HG02943 (cell line): Measurements from ENCODE around the gene NCR1.
"Not testable (repeated sequence)": the region's sequence is repeated elsewhere in the genome, so short reads cannot be mapped to it uniquely, and the experiment has no call there.

ENCODE experiments used
- ATAC-seq: cut with Tn5 transposase; IDR thresholded peaks from one replicate; pipeline ENCODE4 v1.9.1; 2021; ENCODE audit warnings: mild to moderate bottlenecking, low read depth, moderate library complexity; ENCODE audit not compliant: unreplicated experiment

The NCR1 gene

GRCh38 chr19:54905421-54905802 is 536 bp upstream of the NCR1 start:
- no peak for ATAC-seq

DNA sequence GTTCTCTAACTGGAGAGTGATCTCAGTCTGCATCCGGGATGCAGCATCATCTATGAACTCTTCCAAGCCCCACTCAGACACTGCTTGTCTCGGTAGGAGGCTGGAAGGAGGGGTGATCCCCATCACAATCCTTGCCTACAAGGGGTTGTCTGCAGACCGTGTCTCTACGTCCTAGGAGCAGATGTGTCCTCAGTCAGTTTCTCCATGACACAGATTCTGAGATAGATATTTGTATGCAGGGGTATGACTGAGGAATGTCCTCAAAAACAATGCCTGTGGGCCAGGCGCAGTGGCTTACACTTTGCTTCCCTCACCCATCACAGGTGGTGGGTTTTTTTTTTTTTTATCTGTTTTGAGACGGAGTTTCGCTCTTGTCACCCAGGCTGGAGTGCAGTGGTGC is 871 bp downstream of the NCR1 start:
- ATAC-seq, result no peak

GRCh38 chr19:54907899-54908298 is 2.0 kb downstream of the NCR1 start:
- not testable (repeated sequence) for ATAC-seq

- no peak for ATAC-seq
Observed at GRCh38 chr19:54916822-54917221, 10.9 kb downstream of the NCR1 start.

- no peak for ATAC-seq
Observed at GRCh38 chr19:54918499-54918898, 12.6 kb downstream of the NCR1 start.

GRCh38 chr19:54919646-54920563 is 14.0 kb downstream of the NCR1 start:
- not testable (repeated sequence) for ATAC-seq

DNA sequence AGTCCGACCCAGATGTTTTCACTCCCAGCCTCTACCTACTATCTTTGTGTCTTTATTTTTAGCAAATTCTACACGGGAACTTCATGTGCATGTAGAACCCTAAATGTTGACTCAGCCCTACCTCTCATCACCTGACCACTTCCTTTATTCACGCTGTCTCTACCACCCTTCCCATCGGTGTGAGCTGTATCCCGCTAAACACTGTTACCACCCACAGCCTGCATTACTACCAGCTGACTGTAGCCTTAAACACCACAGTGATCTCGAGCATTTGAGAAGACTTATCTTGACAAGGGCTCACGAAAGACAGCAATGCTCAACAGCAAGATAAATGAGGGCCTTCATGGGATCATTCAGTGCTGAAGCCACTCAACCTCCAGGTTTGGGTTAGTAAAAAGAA is 15.1 kb downstream of the NCR1 start:
- ATAC-seq, result no peak

DNA sequence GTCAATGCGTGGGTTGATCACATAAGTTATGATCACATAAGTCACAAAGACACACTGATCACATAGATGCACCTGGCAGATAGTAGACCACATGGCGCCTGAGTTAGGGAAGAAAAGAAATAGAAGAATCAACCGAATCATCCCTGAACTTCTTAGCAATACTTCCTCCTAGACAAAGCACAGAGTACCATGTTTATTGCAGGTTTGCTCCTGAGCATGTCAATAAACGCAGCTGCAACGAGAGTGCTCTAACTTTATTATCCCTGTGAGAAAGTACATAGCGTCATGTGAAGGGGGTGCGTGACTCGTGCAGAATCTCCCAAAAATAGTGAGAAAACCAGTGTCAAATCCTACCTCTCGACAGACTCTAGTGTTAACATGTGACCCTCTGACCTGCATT is 17.3 kb downstream of the NCR1 start:
- no peak for ATAC-seq

DNA sequence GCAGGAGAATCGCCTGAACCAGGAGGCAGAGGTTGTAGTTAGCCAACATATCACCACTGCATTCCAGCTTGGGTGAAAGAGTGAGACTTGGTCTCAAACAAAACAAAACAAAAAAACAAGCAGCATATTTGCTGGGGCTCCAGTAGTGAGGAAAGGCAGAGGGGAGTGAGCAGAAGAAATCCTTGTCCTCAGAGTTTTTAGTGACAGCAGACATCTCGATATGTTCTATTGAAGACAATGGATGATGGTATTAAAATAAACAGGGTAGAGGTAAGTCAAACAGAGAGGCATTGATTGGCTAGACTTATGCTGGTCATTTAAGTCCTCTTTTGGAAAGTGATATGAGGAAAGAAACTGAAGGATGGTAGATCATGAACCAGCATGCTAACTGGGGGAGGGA is 22.4 kb downstream of the NCR1 start:
- no peak for ATAC-seq

GRCh38 chr19:54937926-54938325 is 32.0 kb downstream of the NCR1 start:
- no peak for ATAC-seq

DNA sequence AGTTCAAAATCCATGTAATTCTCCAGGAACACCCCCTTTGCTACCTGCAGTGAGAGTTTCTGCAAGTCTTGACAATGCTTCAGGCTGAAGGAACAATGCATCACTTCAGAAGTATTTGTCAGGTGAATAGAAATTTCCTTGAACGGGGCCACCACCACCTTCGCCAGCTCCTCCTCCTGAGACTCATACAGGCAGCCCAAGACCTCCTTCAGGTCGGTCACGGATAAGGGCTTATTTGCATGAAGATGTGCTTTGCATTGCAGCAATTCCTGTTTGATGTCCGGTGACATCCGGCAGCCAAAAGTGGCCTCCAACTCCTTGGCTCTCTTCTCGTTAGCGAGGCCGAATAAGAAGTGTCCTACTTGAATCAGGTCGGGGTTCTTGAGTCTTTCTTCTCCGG is 33.0 kb downstream of the NCR1 start:
- ATAC-seq, result no peak

- ATAC-seq, result not testable (repeated sequence)
Observed at GRCh38 chr19:54939538-54939937, 33.6 kb downstream of the NCR1 start.

DNA sequence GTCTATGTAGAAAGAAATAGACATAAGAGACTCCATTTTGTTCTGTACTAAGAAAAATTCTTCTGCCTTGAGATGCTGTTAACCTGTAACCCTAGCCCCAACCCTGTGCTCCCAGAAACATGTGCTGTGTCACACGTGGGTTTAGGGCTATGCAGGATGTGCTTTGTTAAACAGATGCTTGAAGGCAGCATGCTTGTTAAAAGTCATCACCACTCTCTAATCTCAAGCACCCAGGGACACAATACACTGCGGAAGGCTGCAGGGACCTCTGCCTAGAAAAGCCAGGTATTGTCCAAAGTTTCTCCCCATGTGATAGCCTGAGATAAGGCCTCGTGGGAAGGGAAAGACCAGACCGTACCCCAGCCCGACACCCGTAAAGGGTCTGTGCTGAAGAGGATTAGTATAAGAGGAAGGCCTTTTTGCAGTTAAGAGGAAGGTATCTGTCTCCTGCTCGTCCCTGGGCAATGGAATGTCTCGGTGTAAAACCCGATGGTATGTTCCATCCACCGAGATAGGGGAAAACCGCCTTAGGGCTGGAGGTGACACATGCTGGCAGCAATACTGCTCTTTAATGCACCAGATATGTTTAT is 37.9 kb downstream of the NCR1 start:
- not testable (repeated sequence) for ATAC-seq

- no peak for ATAC-seq
Observed at GRCh38 chr19:54947381-54947780, 41.4 kb downstream of the NCR1 start, which contains the start of gene NLRP7. NLRP7 (minus strand) TSS chr19:54947530.

GRCh38 chr19:54949412-54949811 is 43.5 kb downstream of the NCR1 start:
- no peak for ATAC-seq

GRCh38 chr19:54950580-54950979 is 44.6 kb downstream of the NCR1 start:
- not testable (repeated sequence) for ATAC-seq

DNA sequence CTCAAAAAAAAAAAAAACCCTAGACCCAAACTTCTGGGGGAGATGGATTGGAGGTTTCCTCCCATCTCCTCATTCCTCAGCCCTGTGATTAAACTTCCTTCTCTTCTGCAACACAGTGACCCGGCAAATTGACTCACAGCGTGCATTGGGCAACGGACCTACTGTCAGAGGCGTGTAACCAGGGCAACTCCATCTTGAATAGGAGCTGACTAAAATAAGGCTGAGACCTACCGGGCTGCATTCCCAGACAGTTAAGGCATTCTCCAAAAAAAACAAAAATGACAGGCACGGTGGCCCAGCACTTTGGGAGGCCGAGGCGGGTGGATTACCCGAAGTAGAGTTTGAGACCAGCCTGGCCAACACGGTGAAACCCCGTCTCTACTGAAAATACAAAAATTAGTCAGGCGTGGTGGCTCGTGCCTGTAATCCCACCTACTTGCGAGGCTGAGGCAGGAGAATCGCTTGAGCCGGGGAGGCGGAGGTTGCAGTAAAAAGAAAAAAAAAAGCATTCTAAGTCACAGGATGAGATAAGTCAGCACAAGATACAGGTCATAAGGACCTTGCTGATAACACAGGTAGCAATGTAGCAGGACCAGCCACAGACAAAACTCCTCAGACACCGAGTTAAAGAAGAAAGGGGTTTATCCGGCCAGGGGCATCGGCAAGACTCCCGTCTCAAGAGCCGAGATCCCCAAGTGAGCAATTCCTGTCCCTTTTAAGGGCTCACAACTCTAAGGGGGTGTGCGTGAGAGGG is 46.8 kb downstream of the NCR1 start:
- no peak for ATAC-seq

DNA sequence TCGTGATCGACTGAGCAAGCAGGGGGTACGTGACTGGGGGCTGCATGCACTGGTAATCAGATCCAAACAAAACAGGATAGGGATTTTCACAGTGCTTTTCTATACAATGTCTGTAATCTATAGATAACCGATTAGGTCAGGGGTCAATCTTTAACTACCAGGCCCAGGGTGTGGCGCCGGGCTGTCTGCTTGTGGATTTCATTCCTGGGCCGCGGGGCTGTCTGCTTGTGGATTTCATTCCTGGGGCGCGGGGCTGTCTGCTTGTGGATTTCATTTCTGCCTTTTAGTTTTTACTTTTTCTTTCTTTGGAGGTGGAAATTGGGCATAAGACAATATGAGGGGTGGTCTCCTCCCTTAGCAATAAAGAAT is 47.4 kb downstream of the NCR1 start:
- not testable (repeated sequence) for ATAC-seq

GRCh38 chr19:54955376-54955775 is 49.4 kb downstream of the NCR1 start:
- ATAC-seq, result no peak

DNA sequence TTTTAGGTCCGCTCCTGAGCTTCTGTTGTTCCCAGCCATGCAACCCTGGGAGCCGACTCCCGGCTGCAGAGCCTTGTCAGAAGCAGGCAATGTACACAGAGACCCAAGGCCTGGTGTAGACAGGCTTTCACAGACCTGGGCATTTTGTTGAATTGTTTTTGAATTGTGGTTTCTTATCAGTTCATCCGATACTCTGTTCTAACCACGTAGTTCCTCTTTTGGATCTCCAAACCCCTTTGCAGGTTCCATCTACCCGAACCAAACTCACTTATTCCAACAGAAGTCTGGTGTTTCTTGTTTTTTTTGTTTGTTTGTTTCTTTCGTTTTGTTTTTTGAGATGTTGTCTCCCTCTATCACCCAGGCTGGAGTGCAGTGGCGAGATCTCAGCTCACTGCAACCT is 53.9 kb downstream of the NCR1 start:
- no peak for ATAC-seq
